Tibial nerve (tissue), 3 donors: ENCODE measurements around the gene GSC2.

Experiments
- CTCF ChIP-seq, 5 experiments: fragments of 200-600 bp in 3 of 5; fragments of 450-650 bp in 2 of 5; sonication (generic) in 3 of 5; IDR thresholded peaks; one replicate each; pipeline ENCODE4 v1.5.1; 2016 to 2019; ENCODE audit warnings: antibody characterized with exemption in 5 of 5, mild to moderate bottlenecking in 3 of 5, moderate library complexity in 2 of 5
- POLR2A ChIP-seq, 2 donors: fragments of 450-650 bp; IDR thresholded peaks; one replicate each; pipeline ENCODE4 v1.6.1; 2017; ENCODE audit warnings: antibody characterized with exemption in 2 of 2, mild to moderate bottlenecking in 2 of 2, moderate library complexity in 2 of 2

- TF ChIP-seq POLR2A (IDR thresholded peaks at IDR 0.05) (no peak), CTCF (IDR thresholded peaks at IDR 0.05) (no peak)
Observed at GRCh38 chr22:19122752-19123492, 27.2 kb downstream of the GSC2 start.
